Caco-2 (cell line): ENCODE data around the gene CCDC88A. TPM values are rescaled to one million over a fixed set of nuclear protein-coding genes. Genes with fewer than 3 reads are reported as not detected.
"Not testable (repeated sequence)": the region's sequence is repeated elsewhere in the genome, so short reads cannot be mapped to it uniquely, and the experiment has no call there.

Source experiments
- BruUV-seq: library from RNA; stranded (reverse); fragments of 400-500 nt; replicated peaks from 2 replicates; lab custom pipeline; 2021; lab: Mats Ljungman, UMichigan
- CTCF ChIA-PET: fragments of 300-600 bp; sonication (Branson Sonifier 250); formaldehyde crosslinking; loops from one replicate; lab custom pipeline; 2022; ENCODE audit warnings: antibody characterized with exemption; lab: Charles Lee
- POLR2A ChIA-PET: fragments of 300-600 bp; sonication (Branson Sonifier 250); formaldehyde crosslinking; loops from one replicate; lab custom pipeline; 2022; ENCODE audit warnings: antibody characterized with exemption; lab: Charles Lee
- DNase-seq, 2 experiments: peaks; one replicate each; pipeline versions ENCODE4 v3.0.0 to v3.0.0-alpha.2; 2020 to 2022
- H3K27me3 ChIP-seq: replicated peaks from 2 replicates; pipeline ENCODE4 v1.6.0; 2011; ENCODE audit warnings: low read length; ENCODE audit not compliant: control insufficient read depth, insufficient read depth
- H3K36me3 ChIP-seq: 2 replicates; pipeline ENCODE4 v1.5.1; 2011; ENCODE audit warnings: low read length; ENCODE audit not compliant: control insufficient read depth, insufficient read depth
- H3K4me1 ChIP-seq: fragments of 250-450 bp; sonication (Bioruptor Pico); 2 replicates; pipeline ENCODE4 v1.5.1; 2020; ENCODE audit warnings: mild to moderate bottlenecking
- H3K4me3 ChIP-seq: 2 replicates; pipeline ENCODE4 v1.5.1; 2011; ENCODE audit warnings: low read depth, mild to moderate bottlenecking, control low read depth, low read length
- H3K9me3 ChIP-seq: fragments of 250-450 bp; sonication (Bioruptor Pico); 2 replicates; pipeline ENCODE4 v1.5.1; 2020; ENCODE audit warnings: mild to moderate bottlenecking, moderate library complexity
- H3K27ac Mint-ChIP-seq: one replicate; pipeline ENCODE4 v1.8.0; 2022; ENCODE audit warnings: mixed read lengths; ENCODE audit not compliant: unreplicated experiment
- H3K27me3 Mint-ChIP-seq: one replicate; pipeline ENCODE4 v1.8.0; 2022; ENCODE audit warnings: mixed read lengths; ENCODE audit not compliant: insufficient read depth, unreplicated experiment
- H3K36me3 Mint-ChIP-seq: one replicate; pipeline ENCODE4 v1.8.0; 2022; ENCODE audit warnings: mild to moderate bottlenecking, mixed read lengths; ENCODE audit not compliant: insufficient read depth, unreplicated experiment
- H3K4me1 Mint-ChIP-seq: one replicate; pipeline ENCODE4 v1.8.0; 2022; ENCODE audit warnings: low read depth, mixed read lengths; ENCODE audit not compliant: unreplicated experiment
- H3K4me3 Mint-ChIP-seq: one replicate; pipeline ENCODE4 v1.8.0; 2022; ENCODE audit warnings: mild to moderate bottlenecking, moderate library complexity, mixed read lengths; ENCODE audit not compliant: unreplicated experiment
- H3K9me3 Mint-ChIP-seq: one replicate; pipeline ENCODE4 v1.8.0; 2022; ENCODE audit warnings: mixed read lengths; ENCODE audit not compliant: unreplicated experiment
- intact Hi-C: fragments of 100-400 bp; cut with micrococcal nuclease; formaldehyde crosslinking; loops from one replicate; pipeline ENCODE4 v1.10.0; 2022; ENCODE audit not compliant: unreplicated experiment
- total RNA-seq: library from RNA; stranded (reverse); gene quantifications from 2 replicates; pipeline ENCODE4 v1.2.3, GENCODE V29; 2022
- TF ChIP-seq, protein P1 (sequence below), 2 experiments: fragments of 200-600 bp in 1 of 2; IDR thresholded peaks; 1 replicate in 1 of 2; 2 replicates in 1 of 2; pipeline versions ENCODE4 v1.5.1 to v1.8.0; 2011 to 2022; ENCODE audit warnings: antibody characterized with exemption in 1 of 2, control low read depth in 1 of 2, inconsistent platforms in 1 of 2, low read depth in 1 of 2, low read length in 1 of 2, mild to moderate bottlenecking in 1 of 2, moderate library complexity in 1 of 2; ENCODE audit not compliant: insufficient read depth in 1 of 2, severe bottlenecking in 1 of 2, unreplicated experiment in 1 of 2

The CCDC88A gene
- total RNA-seq, 1 experiment from 2014 or later = 7.7 TPM

DNA sequence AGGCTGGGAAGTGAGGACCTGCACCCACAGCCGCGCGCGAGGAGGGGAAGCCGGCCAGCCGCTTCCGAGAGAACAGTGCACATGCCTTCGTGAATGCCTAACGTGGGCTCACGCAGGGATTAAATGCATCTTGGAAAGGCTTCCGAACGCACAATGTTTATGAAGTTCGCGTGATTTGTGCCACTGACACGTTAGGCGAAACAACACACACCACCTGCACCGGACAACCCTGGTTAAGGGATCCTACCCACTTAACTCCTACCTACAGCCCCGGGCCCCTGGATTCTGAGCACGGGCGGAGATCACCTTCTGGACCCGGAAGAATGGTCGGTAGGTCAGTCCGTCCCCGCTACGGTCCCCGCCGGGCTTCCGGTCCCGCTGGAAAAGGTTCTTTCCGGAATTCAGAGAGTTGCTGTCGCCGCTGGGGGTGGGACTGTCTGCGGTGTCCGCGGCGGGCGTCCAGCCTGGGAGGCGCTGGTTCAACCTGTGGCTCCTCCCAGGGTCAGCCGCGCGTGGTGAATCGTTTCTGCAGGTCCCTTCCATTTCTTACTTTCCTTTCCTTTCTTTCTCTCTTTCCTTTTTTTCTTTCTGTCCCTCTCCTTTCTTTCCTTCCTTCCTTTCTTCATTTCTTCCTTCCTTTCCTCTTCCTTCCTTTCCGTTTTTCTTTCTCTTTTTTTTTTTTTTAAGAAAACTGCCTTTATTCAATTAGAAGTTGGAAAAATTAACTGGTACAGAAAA is 150.6 kb downstream of the CCDC88A start, which contains the start of gene MTIF2:
Gene MTIF2, minus strand, starts transcription at position 325 of the 738 bp plus-strand sequence. CDS start 5,373 bp downstream, outside the sequence.
- no peaks in the 10 kb centered on the region for H3K36me3 Mint-ChIP-seq
- Histone ChIP-seq H3K4me1 (peaks cover 5% of the 10 kb centered on the region; the same call in 1 of the 2 replicates), H3K4me3 (peak within 1 kb of the TSS; percentile 52), H3K9me3 (no peaks in the 10 kb centered on the region), H3K27me3 (no peaks in the 10 kb centered on the region), H3K36me3 (no peaks in the 10 kb centered on the region)
- peak within 1 kb of the TSS; percentile 87 for H3K4me3 Mint-ChIP-seq
- TF ChIP-seq, protein P1, sequence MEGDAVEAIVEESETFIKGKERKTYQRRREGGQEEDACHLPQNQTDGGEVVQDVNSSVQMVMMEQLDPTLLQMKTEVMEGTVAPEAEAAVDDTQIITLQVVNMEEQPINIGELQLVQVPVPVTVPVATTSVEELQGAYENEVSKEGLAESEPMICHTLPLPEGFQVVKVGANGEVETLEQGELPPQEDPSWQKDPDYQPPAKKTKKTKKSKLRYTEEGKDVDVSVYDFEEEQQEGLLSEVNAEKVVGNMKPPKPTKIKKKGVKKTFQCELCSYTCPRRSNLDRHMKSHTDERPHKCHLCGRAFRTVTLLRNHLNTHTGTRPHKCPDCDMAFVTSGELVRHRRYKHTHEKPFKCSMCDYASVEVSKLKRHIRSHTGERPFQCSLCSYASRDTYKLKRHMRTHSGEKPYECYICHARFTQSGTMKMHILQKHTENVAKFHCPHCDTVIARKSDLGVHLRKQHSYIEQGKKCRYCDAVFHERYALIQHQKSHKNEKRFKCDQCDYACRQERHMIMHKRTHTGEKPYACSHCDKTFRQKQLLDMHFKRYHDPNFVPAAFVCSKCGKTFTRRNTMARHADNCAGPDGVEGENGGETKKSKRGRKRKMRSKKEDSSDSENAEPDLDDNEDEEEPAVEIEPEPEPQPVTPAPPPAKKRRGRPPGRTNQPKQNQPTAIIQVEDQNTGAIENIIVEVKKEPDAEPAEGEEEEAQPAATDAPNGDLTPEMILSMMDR (IDR thresholded peaks at IDR 0.05; ENCODE audit: insufficient read depth in 1 of 2, low read depth in 1 of 2, low read length in 1 of 2, severe bottlenecking in 1 of 2, unreplicated experiment in 1 of 2) = peak in 1 of 2 experiments; percentile 35
- ChIA-PET POLR2A (no interaction called here), CTCF (interaction anchor here (0.9 kb wide), 1 partner anchor 219 kb away, joined by 3 read pairs; the partner anchor contains the start of gene RTN4)
- intact Hi-C loops = loop anchor here (1.0 to 5.0 kb wide), 5 partner anchors 13 to 250 kb away; partner anchors contain the start of genes CFAP36, CLHC1 and RPS27A
- peaks cover 7% of the 10 kb centered on the region for H3K4me1 Mint-ChIP-seq
- H3K9me3 Mint-ChIP-seq = no peaks in the 10 kb centered on the region
- peak within 1 kb of the TSS; percentile 95 for H3K27ac Mint-ChIP-seq
- H3K27me3 Mint-ChIP-seq = no peaks in the 10 kb centered on the region
- BruUV-seq = no TSS peak
- peak; percentile 98 to 99 for DNase-seq

GRCh38 chr2:55268288-55268906 is 151.3 kb downstream of the CCDC88A start:
- intact Hi-C loops = loop anchor here (1.0 to 5.0 kb wide), 2 partner anchors 21 to 154 kb away; no protein-coding TSS in a partner anchor
- BruUV-seq = TSS peak; percentile 92
- H3K4me3 ChIP-seq = peak overlapping the region; percentile 52
- no peaks in the 10 kb centered on the region for H3K9me3 ChIP-seq
- no peaks in the 10 kb centered on the region for H3K9me3 Mint-ChIP-seq
- no peaks in the 10 kb centered on the region for H3K36me3 Mint-ChIP-seq
- no peaks in the 10 kb centered on the region for H3K27me3 ChIP-seq
- TF ChIP-seq, protein P1 (IDR thresholded peaks at IDR 0.05; ENCODE audit: insufficient read depth in 1 of 2, low read depth in 1 of 2, low read length in 1 of 2, severe bottlenecking in 1 of 2, unreplicated experiment in 1 of 2) = peak in 1 of 2 experiments; percentile 14
- peaks cover 7% of the 10 kb centered on the region for H3K4me1 Mint-ChIP-seq
- no peak for DNase-seq
- H3K27me3 Mint-ChIP-seq = no peaks in the 10 kb centered on the region
- peak overlapping the region; percentile 87 for H3K4me3 Mint-ChIP-seq
- peak overlapping the region; percentile 95 for H3K27ac Mint-ChIP-seq
- H3K36me3 ChIP-seq = no peaks in the 10 kb centered on the region
- CTCF ChIA-PET = interaction anchor here (0.6 kb wide), 1 partner anchor 611 kb away, joined by 3 read pairs; no protein-coding TSS in a partner anchor
- peaks cover 5% of the 10 kb centered on the region; the same call in 1 of the 2 replicates for H3K4me1 ChIP-seq
- POLR2A ChIA-PET = interaction anchor here (0.6 kb wide), 1 partner anchor 545 kb away, joined by 3 read pairs; the partner anchor contains the start of gene EML6

GRCh38 chr2:55259586-55259985 is 160.1 kb downstream of the CCDC88A start:
- intact Hi-C loops, H3K4me3 ChIP-seq, H3K36me3 ChIP-seq, DNase-seq, H3K4me3 Mint-ChIP-seq, H3K9me3 Mint-ChIP-seq, H3K27ac Mint-ChIP-seq, POLR2A ChIA-PET, H3K4me1 Mint-ChIP-seq, H3K27me3 ChIP-seq, H3K27me3 Mint-ChIP-seq, H3K4me1 ChIP-seq, H3K9me3 ChIP-seq, BruUV-seq: not testable (repeated sequence)
- H3K36me3 Mint-ChIP-seq = peaks cover 22% of the 10 kb centered on the region
- CTCF ChIA-PET = interaction anchor here (0.6 kb wide), 1 partner anchor 1194 kb away, joined by 3 read pairs; no protein-coding TSS in a partner anchor
